Measurements from ENCODE around the gene ARHGAP5. TPM values are rescaled to one million over a fixed set of nuclear protein-coding genes. Genes with fewer than 3 reads are reported as not detected.

The ARHGAP5 gene
- total RNA-seq, 2 experiments from 2014 or later = 42.5 to 49.4 TPM

DNA sequence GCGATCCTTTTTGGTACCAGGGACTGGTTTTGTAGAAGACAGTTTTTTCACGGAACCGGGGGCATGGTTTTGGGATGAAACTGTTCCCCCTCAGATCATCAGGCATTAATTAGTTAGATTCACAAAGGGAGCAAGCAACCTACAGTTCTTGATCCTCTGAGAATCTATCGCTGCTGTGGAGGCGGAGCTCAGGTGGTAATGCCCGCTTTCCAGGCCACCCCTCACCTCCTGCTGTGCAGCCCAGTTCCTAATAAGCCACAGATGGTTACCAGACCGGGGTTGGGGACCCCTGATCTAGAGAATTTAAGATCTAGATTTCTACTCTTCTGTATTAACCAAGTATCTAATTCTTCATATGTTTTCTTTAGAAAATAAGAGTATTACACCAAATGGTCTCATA, 4.8 kb downstream of the ARHGAP5 start:
- Mint-ChIP-seq H3K27me3 (no peaks in the 10 kb centered on the region), H3K9me3 (no peaks in the 10 kb centered on the region), H3K27ac (no peak overlapping the region), H3K4me3 (no peak overlapping the region), H3K36me3 (peaks cover 9% of the 10 kb centered on the region), H3K4me1 (peaks cover 29% of the 10 kb centered on the region)
- ATAC-seq (ENCODE audit: low read depth) (no peak), DNase-seq (no peak)
- POLR2A ChIA-PET = no interaction called here

DNA sequence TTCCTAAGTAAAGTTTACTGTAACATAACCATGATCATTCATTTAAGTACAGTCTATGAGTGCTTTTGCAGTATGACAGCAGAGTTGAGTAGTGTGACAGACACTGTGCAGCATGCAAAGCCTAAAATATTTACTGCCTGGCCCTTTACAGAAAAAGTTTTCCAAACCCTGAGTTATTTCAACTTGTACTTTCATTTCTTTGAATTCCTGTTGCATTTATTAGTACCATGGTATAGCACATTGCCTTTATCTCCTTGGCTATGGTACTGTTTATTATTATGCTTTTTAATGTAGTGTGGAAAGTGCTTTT, 6.2 kb downstream of the ARHGAP5 start:
- H3K27ac Mint-ChIP-seq = no peak overlapping the region
- peaks cover 30% of the 10 kb centered on the region for H3K4me1 Mint-ChIP-seq
- H3K9me3 Mint-ChIP-seq = no peaks in the 10 kb centered on the region
- POLR2A ChIA-PET = no interaction called here
- no peak for DNase-seq
- H3K36me3 Mint-ChIP-seq = peaks cover 9% of the 10 kb centered on the region
- ATAC-seq (ENCODE audit: low read depth) = no peak
- no peak overlapping the region for H3K4me3 Mint-ChIP-seq
- no peaks in the 10 kb centered on the region for H3K27me3 Mint-ChIP-seq

DNA sequence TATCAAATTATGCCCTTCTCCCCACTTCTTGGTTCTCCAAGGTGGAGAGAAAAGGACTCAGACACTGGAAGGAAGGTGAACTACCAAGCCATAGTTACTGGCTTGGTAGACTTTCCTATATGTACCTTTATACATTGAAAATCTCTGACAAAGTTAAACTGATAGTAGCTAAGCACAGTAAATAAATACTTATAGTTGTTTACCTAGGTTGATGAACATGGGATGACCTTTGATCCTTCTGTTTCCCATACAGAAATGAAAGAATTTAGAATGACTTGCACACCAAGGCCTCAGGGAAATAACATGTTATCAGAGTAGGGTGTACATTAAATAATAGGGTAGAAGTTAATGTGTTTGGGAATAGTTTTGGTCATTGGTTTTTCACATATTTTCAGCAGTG, 6.7 kb downstream of the ARHGAP5 start:
- POLR2A ChIA-PET = no interaction called here
- peaks cover 26% of the 10 kb centered on the region for H3K4me1 Mint-ChIP-seq
- H3K27ac Mint-ChIP-seq = no peak overlapping the region

DNA sequence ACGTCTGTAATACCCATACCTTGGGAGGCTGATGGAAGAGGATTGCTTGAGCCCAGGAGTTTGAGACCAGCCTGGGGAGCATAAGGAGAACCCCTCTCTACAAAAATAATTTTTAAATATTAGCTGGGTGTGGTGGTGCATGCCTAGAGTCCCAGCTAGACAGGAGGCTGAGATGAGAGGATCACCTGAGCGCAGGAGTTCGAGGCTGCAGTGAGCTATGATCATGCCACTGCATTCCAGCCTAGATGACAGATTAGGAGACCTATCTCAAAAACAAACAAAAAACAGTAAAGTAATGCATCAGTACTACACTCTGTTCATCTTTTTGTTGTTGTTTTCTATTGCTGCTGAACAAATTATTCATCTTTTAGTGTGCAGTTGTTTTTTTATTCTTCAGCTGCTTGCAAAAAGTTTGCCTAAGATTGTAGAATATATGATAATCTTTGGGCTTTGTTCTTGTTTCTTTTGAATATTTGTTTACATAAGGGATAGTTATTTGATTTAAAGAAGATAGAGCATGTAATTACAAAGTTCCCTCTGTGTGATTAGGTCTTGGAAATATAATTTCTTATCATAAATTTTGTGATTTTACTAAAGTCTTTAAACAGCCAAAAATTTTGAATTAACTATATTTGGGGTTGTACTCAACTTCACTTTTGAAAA, 8.2 kb downstream of the ARHGAP5 start:
- no peak for ATAC-seq (ENCODE audit: low read depth)
- H3K27me3 Mint-ChIP-seq = no peaks in the 10 kb centered on the region
- H3K36me3 Mint-ChIP-seq = peaks cover 10% of the 10 kb centered on the region
- no peak overlapping the region for H3K4me3 Mint-ChIP-seq
- DNase-seq = no peak
- POLR2A ChIA-PET = no interaction called here
- no peaks in the 10 kb centered on the region for H3K9me3 Mint-ChIP-seq
- peaks cover 19% of the 10 kb centered on the region for H3K4me1 Mint-ChIP-seq
- H3K27ac Mint-ChIP-seq = no peak overlapping the region

More for the DNA sequence above, 6.7 kb downstream of the ARHGAP5 start:
- Mint-ChIP-seq H3K9me3 (no peaks in the 10 kb centered on the region), H3K4me3 (no peak overlapping the region), H3K27me3 (no peaks in the 10 kb centered on the region), H3K36me3 (peaks cover 9% of the 10 kb centered on the region)
- DNase-seq (no peak), ATAC-seq (ENCODE audit: low read depth) (no peak)

DNA sequence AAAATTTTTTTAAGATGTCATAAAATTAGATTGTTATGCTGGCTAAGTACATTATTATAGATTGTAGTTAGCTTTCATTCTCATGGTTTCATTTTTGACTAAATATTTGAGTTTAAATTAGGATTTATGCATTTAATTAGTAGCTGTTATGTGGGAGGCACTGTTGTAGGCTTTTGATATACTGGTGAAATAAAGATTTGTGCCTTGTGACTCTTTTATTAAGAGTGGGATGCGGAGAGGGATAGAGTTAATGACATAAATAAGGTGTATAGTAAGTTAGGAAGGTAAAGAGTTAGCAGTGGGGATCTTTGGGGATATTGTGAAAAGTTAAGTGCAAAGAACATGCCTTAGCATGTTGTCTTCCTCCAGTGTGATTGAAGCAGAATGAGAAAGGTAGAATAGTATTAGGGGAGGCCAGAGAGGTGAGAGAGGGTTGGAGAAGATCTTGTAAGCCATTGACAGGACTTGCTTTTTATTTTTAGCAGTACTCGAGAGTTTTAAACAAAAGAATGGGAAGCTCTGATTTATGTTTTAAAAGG, 8.8 kb downstream of the ARHGAP5 start:
- POLR2A ChIA-PET = no interaction called here

DNA sequence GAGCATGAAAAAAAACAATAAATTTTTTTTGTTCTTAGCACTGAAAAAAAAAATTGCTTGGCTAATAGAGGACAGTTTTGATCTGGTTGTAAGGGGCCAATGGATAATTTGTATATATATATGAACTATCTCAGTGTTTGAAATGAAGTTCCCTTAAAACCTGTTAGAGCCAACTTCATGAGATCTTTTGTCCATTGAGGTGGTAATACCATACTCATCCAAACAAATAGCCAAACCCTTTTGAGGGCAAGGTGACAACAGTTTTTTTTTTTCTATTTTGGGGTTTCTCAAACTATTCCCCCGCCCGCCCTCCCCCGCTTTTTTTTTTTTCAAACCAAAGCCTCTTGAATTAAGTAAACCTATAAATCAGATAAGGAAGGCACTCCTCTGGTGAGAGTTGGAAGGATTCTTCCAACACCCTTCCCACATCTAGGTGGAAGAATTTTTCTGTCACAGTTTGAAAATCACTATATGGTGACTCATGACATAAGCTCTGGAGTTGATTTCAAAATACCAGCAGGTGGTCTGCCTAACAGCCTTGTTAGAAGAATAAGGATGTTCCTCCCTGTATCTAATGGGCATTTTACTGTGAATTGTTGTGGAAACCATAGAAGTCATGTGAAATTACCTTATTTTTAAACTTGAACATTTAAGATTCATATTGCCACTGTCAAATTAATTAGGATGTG, 10.2 kb downstream of the ARHGAP5 start:
- ATAC-seq (ENCODE audit: low read depth) (no peak), DNase-seq (no peak)
- H3K4me3 Mint-ChIP-seq = no peak overlapping the region
- no peak overlapping the region for H3K27ac Mint-ChIP-seq
- H3K36me3 Mint-ChIP-seq = peaks cover 27% of the 10 kb centered on the region
- POLR2A ChIA-PET = no interaction called here
- H3K9me3 Mint-ChIP-seq = no peaks in the 10 kb centered on the region
- no peaks in the 10 kb centered on the region for H3K27me3 Mint-ChIP-seq
- H3K4me1 Mint-ChIP-seq = peaks cover 14% of the 10 kb centered on the region

More for the DNA sequence above, 8.8 kb downstream of the ARHGAP5 start:
- peaks cover 16% of the 10 kb centered on the region for H3K36me3 Mint-ChIP-seq
- H3K4me1 Mint-ChIP-seq = peaks cover 16% of the 10 kb centered on the region
- no peak overlapping the region for H3K4me3 Mint-ChIP-seq
- no peak overlapping the region for H3K27ac Mint-ChIP-seq
- no peaks in the 10 kb centered on the region for H3K27me3 Mint-ChIP-seq
- H3K9me3 Mint-ChIP-seq = no peaks in the 10 kb centered on the region
- DNase-seq = no peak
- no peak for ATAC-seq (ENCODE audit: low read depth)

DNA sequence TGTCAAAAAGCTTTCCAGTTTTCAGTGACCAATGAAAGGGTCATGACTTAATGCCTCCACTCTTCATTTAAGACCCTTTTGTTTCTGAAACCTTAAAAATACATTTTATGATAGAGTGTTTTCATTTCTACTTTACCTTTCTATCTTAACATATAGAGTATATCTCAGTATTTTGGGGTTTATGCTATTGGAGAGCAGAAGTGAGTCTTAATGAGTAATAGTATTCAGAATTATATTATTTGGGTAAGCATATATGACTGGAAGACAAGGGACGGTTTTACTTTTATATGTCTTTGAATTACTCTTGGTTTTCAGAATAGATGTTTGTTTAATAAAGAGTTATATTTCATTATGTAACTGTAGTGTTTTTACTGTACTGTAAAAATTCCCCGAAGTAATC, 10.8 kb downstream of the ARHGAP5 start:
- H3K27ac Mint-ChIP-seq = no peak overlapping the region
- peaks cover 31% of the 10 kb centered on the region for H3K36me3 Mint-ChIP-seq
- H3K4me1 Mint-ChIP-seq = peaks cover 12% of the 10 kb centered on the region
- no peak for DNase-seq
- POLR2A ChIA-PET = no interaction called here
- no peak for ATAC-seq (ENCODE audit: low read depth)
- no peak overlapping the region for H3K4me3 Mint-ChIP-seq
- H3K9me3 Mint-ChIP-seq = no peaks in the 10 kb centered on the region
- H3K27me3 Mint-ChIP-seq = no peaks in the 10 kb centered on the region

DNA sequence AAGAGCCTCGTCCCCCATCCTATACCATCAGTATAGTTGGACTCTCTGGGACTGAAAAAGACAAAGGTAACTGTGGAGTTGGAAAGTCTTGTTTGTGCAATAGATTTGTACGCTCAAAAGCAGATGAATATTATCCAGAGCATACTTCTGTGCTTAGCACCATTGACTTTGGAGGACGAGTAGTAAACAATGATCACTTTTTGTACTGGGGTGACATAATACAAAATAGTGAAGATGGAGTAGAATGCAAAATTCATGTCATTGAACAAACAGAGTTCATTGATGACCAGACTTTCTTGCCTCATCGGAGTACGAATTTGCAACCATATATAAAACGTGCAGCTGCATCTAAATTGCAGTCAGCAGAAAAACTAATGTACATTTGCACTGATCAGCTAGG, 13.6 kb downstream of the ARHGAP5 start:
- POLR2A ChIA-PET = no interaction called here
- DNase-seq = no peak
- Mint-ChIP-seq H3K27ac (no peak overlapping the region), H3K36me3 (peaks cover 36% of the 10 kb centered on the region), H3K4me3 (no peak overlapping the region), H3K4me1 (peaks cover 8% of the 10 kb centered on the region), H3K9me3 (no peaks in the 10 kb centered on the region), H3K27me3 (no peaks in the 10 kb centered on the region)
- ATAC-seq (ENCODE audit: low read depth) = no peak

DNA sequence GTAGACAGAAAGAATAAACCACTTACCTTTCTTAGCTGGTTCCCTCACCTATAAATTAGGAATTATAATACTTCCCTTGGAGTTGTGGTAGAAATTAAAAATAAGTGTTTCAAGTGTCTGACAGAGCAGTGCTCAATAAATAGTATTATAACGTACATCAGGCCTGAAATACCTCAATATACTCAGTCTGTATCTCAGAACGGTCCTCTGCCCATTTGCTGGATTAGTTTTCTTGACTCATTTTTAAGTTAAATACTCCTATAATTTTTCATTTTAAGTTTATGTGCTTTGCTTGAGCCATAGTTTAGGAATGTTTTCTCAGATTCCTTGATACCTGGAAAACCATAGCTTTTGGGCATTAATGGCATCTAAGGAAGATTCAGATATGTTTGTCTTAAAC, 22.4 kb downstream of the ARHGAP5 start:
- no peak overlapping the region for H3K27ac Mint-ChIP-seq
- POLR2A ChIA-PET = no interaction called here

DNA sequence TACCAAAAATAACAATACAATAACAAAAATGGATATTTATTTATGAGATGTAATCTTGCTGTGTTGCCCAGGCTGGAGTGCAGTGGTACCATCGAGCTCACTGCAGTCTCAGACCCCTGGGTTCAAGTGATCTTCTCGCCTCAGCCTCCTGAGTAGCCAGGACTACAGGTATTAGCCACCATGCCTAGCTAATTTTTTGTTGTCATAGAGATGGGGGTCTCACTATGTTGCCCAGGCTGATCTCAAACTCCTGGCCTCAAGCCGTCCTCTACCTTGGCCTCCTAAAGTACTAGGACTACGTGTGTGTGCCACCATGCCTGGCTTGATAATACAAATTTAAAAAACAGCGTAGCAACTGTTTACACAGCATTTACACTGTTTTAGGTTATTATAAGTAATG, 23.1 kb downstream of the ARHGAP5 start:
- Mint-ChIP-seq H3K27ac (no peak overlapping the region), H3K4me3 (no peak overlapping the region), H3K27me3 (no peaks in the 10 kb centered on the region), H3K4me1 (peaks cover 17% of the 10 kb centered on the region), H3K36me3 (peaks cover 15% of the 10 kb centered on the region), H3K9me3 (no peaks in the 10 kb centered on the region)
- DNase-seq (no peak), ATAC-seq (ENCODE audit: low read depth) (no peak)
- POLR2A ChIA-PET = no interaction called here

More for the DNA sequence above, 22.4 kb downstream of the ARHGAP5 start:
- ATAC-seq (ENCODE audit: low read depth) (no peak), DNase-seq (no peak)
- Mint-ChIP-seq H3K4me1 (peaks cover 17% of the 10 kb centered on the region), H3K9me3 (no peaks in the 10 kb centered on the region), H3K4me3 (no peak overlapping the region), H3K36me3 (peaks cover 14% of the 10 kb centered on the region), H3K27me3 (no peaks in the 10 kb centered on the region)

DNA sequence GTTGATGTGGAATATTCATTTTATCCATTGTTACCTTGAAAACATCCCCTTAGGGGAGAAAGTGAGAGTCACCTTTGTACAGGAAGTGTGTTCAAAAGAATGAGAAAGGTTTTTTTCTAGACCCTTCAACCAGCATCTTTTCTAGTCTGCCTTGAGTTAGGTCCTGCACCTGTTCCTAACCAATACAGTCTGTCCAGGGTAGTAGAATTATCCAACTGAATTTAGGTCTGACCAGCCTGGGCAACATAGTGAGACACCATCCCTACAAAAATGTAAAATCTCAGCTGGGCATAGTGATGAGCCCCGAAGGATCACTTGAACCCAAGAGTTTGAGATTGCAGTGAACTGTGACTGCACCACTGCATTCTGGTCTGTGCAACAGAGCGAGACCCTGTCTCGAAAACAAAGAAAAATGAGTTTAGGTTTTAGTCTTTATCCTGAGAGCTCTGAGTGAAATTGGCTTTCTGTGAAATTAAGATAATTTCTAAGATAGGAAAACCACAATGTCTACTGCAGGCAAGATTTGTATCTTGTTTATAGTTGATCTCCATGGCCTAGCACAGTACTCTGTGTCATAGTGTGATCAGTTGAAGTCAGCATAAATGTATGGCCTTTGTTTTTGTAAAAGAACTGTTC, 25.2 kb downstream of the ARHGAP5 start:
- Mint-ChIP-seq H3K4me1 (peaks cover 19% of the 10 kb centered on the region), H3K36me3 (peaks cover 10% of the 10 kb centered on the region), H3K27ac (peak overlapping the region; percentile 63), H3K4me3 (peak overlapping the region; percentile 36), H3K27me3 (no peaks in the 10 kb centered on the region), H3K9me3 (no peaks in the 10 kb centered on the region)
- POLR2A ChIA-PET = no interaction called here
- ATAC-seq (ENCODE audit: low read depth) = peak; percentile 93
- no peak for DNase-seq

DNA sequence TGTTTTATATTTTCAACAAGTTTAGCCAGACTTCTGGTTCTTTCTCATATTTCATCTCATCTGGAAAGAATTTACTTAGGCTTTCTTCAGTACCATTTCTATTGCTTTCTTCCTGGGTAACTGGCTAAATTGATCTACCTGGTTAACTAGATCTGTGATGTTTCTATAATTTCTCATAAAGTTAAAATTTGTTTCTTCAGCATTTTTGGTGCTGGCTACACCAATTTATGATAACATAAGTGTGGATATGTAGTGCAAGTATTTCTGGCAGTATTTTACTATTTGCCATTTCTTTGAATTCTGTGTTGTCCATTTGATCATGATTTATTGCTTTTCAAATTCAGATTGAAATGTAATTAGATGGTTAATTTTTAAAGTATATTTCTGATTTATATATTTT, 25.9 kb downstream of the ARHGAP5 start:
- Mint-ChIP-seq H3K9me3 (no peaks in the 10 kb centered on the region), H3K36me3 (peaks cover 7% of the 10 kb centered on the region), H3K27ac (no peak overlapping the region), H3K27me3 (no peaks in the 10 kb centered on the region), H3K4me1 (peaks cover 19% of the 10 kb centered on the region), H3K4me3 (peak overlapping the region; percentile 36)
- no peak for ATAC-seq (ENCODE audit: low read depth)
- no peak for DNase-seq
- POLR2A ChIA-PET = no interaction called here

DNA sequence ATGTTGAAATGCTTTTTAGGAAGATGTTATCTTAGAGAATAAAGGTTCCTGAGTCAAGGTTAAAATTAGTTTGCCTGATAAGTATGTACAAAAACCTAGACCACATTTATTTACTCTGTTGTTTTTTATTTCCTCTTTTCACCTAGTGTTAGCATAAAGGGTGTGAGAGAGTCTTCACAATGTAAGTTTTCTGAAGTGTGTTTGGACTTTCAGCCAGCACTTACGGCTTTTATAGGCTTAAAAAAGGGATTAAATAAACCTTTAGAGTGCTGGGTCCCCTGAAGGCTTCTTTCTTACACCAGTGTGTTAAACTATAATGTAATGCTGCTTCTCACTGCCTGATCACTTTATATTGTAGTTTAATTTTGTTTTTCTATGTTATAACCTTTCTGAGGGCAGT, 27.2 kb downstream of the ARHGAP5 start:
- peaks cover 7% of the 10 kb centered on the region for H3K36me3 Mint-ChIP-seq
- H3K27ac Mint-ChIP-seq = no peak overlapping the region
- H3K9me3 Mint-ChIP-seq = no peaks in the 10 kb centered on the region
- POLR2A ChIA-PET = no interaction called here
- no peak overlapping the region for H3K4me3 Mint-ChIP-seq
- no peak for DNase-seq
- H3K4me1 Mint-ChIP-seq = peaks cover 19% of the 10 kb centered on the region
- no peaks in the 10 kb centered on the region for H3K27me3 Mint-ChIP-seq
- no peak for ATAC-seq (ENCODE audit: low read depth)

DNA sequence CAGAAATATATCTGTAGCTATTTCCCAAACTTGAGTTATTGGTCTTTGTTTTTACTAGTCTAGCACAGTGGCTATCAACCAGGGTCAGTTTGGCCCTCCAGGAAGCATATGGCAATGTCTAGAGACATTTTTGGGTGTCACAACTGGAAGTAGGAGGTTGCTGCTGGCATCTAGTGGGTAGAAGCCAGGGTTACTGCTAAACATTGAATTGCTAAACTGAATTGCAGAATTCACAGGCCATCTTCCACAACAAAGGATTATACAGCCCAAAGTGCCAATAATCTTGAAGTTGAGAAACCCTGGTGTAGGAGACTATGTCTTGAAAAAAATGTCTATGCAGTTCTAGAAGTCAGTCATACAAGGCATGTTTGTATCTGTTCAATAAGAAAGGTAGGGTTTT, 27.7 kb downstream of the ARHGAP5 start:
- Mint-ChIP-seq H3K27me3 (no peaks in the 10 kb centered on the region), H3K4me1 (peaks cover 19% of the 10 kb centered on the region), H3K27ac (no peak overlapping the region), H3K9me3 (no peaks in the 10 kb centered on the region), H3K4me3 (no peak overlapping the region), H3K36me3 (peaks cover 7% of the 10 kb centered on the region)
- ATAC-seq (ENCODE audit: low read depth) (no peak), DNase-seq (no peak)
- POLR2A ChIA-PET = no interaction called here
